ENCODE data around the gene NTM.

DNA sequence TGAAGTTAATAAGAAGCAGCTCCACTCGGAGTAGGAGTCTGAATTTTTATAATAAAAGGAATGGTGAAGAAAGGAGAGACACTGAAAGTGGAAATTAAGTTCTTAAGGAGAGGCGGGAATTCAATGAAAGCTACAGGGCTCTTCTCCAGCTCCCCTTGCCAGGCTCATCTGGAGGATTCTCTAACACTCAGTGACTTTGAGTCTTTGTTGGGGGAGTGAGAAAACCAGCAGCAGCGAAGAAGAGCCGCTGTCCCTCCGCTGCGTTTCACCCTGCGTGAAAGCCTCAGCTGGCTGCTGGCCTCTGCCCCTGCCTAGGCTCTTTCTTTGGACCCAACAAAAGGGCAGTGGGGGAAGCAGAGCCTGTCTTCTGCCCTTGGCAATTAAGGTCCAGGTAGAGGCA lies 113.0 kb downstream of the NTM start:
- TF ChIP-seq, protein P1, sequence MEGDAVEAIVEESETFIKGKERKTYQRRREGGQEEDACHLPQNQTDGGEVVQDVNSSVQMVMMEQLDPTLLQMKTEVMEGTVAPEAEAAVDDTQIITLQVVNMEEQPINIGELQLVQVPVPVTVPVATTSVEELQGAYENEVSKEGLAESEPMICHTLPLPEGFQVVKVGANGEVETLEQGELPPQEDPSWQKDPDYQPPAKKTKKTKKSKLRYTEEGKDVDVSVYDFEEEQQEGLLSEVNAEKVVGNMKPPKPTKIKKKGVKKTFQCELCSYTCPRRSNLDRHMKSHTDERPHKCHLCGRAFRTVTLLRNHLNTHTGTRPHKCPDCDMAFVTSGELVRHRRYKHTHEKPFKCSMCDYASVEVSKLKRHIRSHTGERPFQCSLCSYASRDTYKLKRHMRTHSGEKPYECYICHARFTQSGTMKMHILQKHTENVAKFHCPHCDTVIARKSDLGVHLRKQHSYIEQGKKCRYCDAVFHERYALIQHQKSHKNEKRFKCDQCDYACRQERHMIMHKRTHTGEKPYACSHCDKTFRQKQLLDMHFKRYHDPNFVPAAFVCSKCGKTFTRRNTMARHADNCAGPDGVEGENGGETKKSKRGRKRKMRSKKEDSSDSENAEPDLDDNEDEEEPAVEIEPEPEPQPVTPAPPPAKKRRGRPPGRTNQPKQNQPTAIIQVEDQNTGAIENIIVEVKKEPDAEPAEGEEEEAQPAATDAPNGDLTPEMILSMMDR (IDR thresholded peaks at IDR 0.05; ENCODE audit: low read depth, low read length, poor library complexity, severe bottlenecking) = no peak
- no peak for TF ChIP-seq EZH2phosphoT487 (IDR thresholded peaks at IDR 0.05; ENCODE audit: borderline replicate concordance, low read length)
